DOHH2 (cell line): Measurements from ENCODE around the gene ABLIM3.

Experiments used
- CTCF ChIP-seq: fragments of 200-600 bp; sonication (generic); IDR thresholded peaks from one replicate; pipeline ENCODE4 v1.5.1; 2014; ENCODE audit warnings: antibody characterized with exemption, mild to moderate bottlenecking, low read depth, low read length; ENCODE audit not compliant: poor library complexity, severe bottlenecking
- EZH2phosphoT487 ChIP-seq: fragments of 200-600 bp; sonication (generic); IDR thresholded peaks from 2 replicates; pipeline ENCODE4 v1.6.1; 2017; ENCODE audit warnings: borderline replicate concordance, mild to moderate bottlenecking, antibody characterized with exemption, low read length, moderate library complexity, mixed read lengths

- TF ChIP-seq CTCF: no peak
- TF ChIP-seq EZH2phosphoT487: no peak
Observed at GRCh38 chr5:149152317-149152746, 11.0 kb downstream of the ABLIM3 start.
